HG03521 (cell line): Measurements from ENCODE around the gene GC.
"Not testable (repeated sequence)": the region's sequence is repeated elsewhere in the genome, so short reads cannot be mapped to it uniquely, and the experiment has no call there.

Experiments used
- ATAC-seq: cut with Tn5 transposase; IDR thresholded peaks from one replicate; pipeline ENCODE4 v1.9.1; 2021; ENCODE audit warnings: mild to moderate bottlenecking, moderate library complexity; ENCODE audit not compliant: unreplicated experiment

GC gene, protein sequence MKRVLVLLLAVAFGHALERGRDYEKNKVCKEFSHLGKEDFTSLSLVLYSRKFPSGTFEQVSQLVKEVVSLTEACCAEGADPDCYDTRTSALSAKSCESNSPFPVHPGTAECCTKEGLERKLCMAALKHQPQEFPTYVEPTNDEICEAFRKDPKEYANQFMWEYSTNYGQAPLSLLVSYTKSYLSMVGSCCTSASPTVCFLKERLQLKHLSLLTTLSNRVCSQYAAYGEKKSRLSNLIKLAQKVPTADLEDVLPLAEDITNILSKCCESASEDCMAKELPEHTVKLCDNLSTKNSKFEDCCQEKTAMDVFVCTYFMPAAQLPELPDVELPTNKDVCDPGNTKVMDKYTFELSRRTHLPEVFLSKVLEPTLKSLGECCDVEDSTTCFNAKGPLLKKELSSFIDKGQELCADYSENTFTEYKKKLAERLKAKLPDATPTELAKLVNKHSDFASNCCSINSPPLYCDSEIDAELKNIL

DNA sequence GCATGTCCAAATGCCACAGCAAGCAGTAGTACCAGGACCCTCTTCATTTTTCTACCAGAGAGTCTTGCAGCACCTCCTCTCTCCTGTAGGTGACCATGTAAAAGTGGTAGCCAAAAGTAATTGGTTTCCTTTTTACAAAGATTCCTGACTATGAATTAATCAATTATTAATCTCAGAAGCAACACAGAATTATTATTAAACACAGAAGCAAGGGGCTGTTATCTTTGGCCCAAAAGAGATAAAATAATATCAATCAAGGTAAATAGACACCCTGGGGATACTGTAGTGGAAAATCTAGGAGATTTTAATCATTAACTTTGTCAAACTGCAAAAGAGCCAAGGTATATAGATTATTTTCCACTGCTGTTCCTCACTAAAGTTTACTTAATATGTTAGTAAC lies at the start of gene GC:
Gene GC (minus strand): TSS at position 108 of the 400 bp plus-strand sequence. CDS start 61 bp downstream, at position 47.
- no peak for ATAC-seq

DNA sequence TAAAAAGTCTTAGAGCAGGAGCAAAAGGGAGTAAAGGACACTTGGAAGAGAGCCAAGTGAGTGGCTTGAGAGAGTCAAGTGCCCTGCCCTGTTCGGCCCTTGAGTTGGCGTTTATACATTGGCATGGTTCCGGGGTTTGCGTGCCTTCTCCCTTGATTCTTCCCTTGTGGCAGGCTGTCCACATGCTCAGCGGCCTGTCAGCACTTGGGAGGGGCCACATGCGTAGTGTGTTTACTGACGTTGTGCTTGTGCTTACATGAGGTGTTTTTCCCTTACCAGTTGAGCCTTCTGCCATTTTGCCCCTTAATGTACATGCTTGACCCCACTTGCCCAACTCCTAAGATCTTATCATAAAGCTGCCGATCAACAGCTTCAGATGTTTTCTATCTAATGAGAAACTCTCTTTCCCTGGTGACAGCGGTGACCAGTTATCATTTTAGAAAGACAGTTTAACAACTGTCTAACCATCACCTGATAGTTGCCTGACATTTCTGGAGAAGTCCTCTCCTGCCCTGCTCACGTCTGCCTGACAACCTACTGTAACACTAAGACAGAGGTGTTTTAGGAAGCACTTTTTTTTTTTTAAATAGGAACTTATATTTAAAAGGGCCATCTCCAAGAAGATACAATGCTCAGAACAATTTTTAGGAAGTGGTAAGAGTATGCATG lies 49.5 kb upstream of the GC start:
- no peak for ATAC-seq

DNA sequence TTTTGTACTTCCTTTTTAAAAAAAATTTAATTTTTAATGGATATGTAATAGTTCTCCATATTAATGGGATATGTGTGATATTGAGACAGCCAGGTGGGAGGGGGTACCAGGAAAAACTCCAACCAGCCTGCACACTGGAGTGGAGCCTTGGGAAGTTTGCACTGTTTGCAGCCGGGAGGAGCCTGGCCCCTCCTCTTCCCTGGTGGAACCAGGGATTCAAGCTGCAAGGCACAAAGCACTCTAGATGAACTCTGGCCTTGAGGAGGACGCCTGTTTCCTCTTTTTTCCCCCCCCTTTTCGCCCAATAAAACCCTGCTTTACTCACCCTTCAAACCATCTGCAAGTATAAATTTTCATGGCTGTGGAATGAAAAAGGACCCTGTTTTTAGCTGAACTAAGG lies 48.2 kb upstream of the GC start:
- ATAC-seq = no peak

DNA sequence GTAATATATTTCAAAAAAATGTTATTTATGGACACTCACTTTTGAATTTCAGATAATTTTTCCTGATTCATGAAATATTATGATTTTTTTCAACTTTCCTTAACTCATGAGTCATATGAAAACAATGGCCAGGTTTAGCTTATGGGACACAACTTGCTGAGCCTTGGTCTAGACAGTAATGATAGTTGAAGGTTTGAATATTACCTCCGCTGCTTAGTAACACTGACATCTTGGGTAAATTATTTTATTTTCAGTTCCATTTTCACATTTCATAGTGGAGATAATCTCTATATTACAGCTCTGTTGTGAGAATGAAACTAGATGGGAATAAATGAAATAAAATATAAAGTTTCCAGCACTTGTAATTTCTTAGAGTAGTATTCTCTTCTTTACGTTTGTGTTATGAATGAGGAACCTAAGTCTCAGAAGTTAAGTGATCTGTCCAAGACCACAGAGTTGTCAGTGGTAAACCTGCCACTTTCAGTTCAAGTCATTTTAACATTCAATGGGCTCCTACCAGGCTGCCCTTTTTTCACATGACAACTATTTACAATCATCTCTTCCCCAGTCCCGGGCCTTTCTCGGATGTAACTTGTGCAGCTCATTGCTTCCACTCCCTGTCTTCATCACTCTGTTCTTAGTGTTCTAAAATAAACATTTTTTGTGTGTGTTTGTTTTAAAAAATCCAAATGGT lies 46.8 kb upstream of the GC start:
- no peak for ATAC-seq

DNA sequence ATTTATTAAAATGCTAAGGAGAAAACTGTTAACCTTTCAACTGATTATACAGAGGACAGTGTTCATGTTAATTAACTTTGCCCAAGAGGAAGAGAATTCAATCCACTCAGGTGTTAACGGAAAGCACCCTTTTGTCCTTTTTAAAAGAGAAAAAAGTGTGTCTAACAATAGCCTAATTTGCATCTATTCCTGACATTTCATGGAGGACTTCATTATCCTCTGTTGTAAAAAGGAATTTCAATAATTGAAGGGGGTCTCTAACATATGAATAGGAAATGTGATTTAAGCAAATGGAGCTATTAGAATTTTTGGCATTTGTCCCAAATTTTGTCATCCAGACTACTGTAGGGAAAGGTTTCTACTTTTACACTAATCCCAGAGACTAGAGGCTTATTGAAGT lies 44.6 kb upstream of the GC start:
- no peak for ATAC-seq

DNA sequence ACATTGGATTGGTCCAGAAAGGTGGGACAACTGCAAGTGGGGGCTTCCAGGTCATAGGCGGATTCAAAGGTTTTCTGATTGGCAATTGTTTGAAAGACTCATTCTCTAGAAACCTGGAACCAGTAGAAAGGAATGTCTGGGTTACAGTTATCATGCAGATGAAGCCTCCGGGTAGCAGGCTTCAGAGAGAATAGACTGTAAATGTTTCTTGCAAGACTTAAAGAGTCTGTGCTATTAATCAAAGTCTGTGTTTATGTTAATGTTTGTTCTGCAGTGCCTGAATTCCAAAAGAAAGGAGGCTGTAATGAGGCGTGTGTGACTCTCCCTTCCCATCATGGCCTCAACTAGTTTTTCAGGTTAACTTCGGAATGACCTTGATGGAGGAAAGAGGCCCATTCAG lies 43.9 kb upstream of the GC start:
- no peak for ATAC-seq

DNA sequence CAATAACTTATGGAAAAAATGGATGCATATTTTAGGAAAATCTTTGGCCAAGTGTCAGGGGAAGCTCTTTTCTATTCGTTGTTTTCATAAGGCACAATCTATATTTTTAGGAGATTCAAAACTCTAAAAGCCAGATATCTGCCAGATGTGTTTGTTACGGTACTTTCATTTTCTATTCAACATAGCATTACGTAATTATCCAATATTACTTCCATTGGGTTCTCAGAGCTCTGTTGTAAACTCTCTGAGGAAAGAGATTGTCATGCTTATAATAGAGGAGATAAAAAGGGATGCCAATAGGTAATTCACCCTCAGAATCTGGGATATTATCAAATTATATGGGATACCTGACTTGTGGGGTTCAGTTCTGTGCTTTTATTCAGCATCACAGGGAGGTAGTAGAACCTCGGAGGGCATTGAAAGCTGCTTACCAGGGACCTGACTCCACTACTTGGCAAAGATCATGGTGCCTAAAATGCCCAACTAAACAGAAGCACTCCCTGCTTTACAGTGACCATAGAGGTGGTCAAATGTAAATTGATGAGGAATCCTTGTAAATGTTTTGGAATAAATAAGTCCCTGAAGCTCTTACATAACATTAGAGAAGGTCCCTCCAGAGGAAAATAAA lies 32.9 kb upstream of the GC start:
- no peak for ATAC-seq

DNA sequence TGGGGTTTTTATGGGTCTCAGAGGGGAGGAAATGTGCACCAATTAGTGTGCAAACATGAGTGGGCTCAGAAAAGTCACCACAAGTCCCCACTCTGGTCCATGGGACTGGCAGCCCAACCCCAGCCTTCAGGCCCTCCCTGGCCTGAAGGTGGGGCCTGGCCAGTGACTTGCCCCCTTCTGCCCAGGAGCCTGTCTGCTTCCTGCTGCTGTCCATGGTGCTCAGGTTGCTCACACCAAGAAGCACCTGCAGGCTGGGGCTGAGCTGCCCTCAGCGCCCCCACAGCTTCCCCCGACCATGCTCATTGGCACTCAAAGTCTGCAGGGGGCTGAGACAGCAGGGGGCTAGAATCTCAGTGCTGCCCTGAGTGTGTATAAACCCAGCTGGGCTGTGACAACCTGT lies 30.6 kb upstream of the GC start:
- ATAC-seq = no peak

DNA sequence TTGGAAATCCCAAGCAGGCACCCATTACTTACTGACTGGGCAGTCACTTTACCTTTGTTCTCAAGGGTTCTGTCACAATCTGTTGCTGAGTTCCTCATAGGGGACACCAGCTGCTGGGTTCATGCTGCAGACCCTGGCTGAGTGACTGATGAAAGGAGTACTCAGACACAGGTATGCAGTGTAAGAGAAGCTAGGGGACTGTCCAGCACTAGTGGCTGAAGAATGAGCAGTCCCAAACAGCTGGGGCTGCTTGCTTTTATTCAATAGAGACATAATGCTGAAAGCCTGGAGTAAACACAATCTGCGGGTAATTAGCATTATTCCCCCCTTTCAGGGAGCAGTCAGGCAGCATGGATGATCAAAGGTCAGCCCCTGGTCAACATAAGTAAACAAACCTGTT lies 25.9 kb upstream of the GC start:
- not testable (repeated sequence) for ATAC-seq

DNA sequence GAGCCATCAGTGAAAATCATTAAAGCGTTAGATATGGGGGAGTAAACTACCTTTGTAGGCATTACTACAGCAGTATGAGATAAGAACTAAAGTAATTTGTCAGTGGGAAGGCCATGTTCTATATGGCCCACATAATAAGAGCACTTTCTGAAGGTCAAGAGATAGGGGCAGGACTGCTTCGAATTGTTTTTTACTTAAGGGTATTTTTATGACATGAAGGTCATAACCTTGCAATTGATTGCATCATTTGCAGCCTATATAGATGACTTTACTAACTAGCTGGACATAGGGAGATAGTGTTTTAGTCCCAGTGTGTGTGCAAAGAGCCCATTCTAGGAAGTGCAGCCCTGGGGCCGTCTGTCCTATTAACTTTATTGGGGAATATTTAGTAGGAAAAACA lies 23.6 kb upstream of the GC start:
- ATAC-seq = no peak

DNA sequence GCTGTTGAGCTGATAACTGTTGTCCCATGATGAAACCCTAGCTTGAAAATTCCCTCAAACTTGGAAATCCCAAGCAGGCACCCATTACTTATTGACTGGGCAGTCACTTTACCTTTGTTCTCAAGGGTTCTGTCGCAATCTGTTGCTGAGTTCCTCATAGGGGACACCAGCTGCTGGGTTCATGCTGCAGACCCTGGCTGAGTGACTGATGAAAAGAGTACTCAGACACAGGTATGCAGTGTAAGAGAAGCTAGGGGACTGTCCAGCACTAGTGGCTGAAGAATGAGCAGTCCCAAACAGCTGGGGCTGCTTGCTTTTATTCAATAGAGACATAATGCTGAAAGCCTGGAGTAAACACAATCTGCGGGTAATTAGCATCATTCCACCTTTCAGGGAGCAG lies 21.4 kb upstream of the GC start:
- ATAC-seq = not testable (repeated sequence)

DNA sequence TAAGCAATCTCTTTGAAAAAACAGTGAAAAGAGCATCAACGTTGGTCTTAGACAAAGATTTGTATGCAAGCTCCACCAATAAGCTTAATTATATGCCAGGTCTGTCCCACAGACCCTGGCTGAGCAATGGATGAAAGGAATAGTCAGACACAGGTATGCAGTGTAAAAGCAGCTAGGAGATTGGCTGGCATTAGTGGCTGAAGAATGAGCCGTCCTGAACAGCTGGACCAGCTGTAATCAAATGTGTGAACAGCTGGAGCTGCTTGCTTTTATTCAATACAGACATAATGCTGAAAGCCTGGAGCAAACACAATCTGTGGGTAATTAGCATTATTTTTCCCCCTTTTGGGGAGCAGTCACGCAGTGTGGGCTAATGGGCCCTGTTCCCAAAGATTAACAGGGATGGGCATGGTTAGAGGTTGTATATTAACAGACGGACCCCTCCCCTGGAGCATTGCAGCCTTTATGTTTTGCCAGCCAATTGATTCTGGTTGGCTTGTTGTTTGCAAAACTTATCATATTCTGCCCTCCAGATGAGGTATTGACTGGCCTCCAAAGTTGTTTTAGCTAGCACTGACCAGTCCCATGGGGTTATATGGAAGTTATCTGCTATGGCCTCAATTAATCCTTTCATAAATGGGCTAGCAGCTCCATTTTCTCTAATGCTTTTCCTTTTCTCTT lies 20.3 kb upstream of the GC start:
- not testable (repeated sequence) for ATAC-seq

DNA sequence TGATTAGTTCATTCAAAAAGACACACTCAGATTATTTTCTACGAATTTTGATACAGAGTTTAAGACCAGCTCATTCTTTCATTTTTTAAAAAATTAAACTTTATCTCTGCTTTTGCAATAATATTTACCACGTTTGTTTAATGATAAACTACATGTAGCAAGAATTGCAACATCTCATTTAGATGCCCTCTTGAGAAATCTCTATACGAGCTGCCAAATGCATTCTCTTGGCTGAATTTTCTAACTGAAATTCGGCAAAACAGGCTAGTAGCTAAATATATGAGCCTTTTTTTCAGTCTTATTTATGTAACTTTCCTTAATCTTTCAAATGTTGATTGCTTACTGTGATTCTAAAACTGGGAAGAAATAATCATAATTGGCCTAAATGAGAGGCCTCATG lies 2.1 kb upstream of the GC start:
- no peak for ATAC-seq

DNA sequence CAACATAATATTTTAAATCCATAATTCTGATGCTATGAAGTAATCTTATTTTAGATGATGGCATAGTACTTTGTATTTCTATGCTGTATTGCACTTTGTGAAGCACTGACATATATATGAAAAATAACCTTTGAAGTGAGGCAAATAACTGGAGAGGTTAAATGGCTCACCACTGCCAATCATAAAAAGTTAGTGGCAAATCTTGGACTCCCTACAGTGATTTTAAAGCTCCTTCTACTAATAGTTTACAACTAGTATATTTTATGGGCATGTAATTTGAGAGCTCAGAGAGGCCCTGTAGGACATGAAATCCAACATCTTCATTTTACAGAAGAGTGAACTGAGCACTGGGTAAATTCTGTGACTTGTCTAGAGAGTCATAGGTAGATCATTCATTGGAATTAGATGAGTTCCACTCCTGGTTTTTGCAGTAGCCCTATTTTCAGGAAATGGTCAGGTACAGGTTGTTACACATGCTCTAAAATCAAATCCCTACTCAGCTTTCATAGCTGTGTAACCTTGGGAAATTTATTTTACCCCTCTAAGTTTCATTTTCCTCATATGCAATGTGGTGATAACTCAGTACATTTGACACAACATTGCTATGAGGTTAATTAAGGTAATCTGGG lies 804 bp upstream of the GC start:
- no peak for ATAC-seq

DNA sequence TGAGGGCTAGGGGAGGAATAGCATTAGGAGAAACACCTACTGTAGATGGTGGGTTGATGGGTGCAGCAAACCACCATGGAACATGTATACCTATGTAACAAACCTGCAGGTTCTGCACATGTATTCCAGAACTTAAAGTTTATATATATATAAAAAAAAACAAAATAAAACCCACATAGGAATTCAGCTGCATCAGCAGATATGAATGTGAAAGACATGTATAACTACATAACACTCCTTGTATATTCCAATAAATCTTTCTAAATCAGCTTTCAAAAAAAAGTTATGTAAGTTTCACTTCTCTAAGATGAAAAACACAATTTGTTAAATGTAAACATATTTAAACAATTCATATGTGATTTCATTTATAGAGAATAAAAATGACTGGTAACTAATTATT lies 6.0 kb downstream of the GC start:
- no peak for ATAC-seq

DNA sequence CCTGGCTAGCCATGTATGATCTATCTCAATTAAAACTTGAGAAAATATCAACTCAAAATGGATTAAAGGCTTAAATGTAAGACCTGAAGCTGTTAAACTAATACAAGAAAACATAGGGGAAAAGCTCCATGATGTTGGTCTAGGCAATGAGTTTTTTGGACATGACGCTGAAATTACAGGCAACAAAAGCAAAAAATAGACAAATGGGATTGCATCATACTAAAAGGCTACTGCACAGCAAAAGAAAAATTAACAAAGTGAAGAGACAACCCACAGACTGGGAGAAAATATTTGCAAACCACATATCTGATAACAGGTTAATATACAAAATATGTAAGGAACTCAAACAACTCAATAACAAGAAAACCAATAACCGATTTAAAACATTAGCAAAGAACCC lies 8.4 kb downstream of the GC start:
- ATAC-seq = no peak

DNA sequence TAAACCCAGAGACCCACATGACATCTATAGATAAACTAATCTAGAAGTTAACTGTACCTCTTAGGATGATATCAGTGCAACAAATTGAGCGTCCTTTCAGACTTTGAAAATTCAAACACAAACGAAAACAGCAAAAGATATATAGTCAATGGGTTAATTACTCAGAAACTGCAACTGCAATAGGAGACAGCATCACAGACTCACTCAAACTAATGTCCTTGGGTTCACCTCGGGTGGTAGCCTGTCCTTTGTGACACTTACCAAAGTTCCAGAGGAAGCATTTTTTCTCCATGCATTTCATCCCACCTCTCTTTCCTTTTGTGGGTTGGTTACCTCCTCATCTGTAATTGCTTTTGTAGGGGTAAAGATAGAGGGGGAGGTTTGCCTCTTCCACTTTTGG lies 9.7 kb downstream of the GC start:
- no peak for ATAC-seq

DNA sequence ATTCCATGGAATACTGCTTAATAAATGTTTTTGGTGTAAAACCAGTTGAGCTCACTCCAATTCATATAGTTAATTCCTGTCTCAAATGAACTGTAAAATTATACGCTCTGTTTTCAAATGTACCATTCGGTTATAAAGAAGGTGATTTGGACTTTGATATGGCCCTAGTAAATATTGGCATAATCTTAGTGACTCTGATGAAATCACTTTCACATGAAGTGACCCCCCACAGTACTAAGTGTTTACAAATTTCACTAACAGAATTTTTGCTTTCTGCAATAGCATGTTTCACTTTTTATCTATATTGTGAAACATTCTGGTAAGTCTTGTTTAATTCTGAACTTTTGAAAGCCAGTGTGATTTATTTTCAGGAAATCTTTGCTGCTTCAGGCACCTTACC lies 10.9 kb downstream of the GC start:
- no peak for ATAC-seq

DNA sequence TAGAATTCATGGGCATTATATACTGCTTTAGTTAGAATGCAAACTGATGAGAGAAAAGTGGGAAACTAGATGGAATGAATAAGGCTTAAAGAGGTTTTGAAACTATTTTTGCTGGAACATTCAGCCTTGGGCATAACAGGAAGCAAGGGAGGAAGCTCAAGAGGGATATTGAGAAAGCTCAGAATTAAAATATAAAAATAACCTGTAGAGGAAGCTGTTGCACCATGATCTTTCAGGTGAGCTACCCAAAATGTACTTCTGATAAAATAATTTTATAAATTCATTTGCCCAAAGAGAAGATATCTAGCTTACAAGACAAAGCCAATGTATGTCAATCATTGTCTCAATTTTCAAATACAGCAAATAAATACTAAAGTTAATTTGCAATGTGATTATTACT lies 11.3 kb downstream of the GC start:
- no peak for ATAC-seq

DNA sequence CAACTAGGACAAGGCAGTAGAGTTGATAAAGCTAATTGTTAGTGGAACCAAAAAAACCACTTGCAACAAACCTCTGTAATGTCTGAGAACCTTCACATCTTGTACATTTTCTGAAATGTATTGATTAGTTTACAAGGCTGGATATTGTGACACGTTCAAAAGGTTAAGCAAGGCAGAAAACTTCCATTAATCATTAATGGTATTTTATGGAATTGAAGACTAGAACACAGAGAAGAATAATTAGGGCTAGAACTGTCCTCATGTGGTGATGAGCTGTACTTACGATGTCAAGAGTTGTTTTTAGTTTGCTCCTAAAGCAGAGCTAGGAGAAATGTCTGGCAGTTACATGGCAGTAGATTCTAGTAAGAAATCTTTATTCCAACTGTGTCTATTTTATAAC lies 12.3 kb downstream of the GC start:
- no peak for ATAC-seq
